Upper lobe of right lung (tissue), 1 donor: ENCODE measurements around the gene GRK3. TPM values are rescaled to one million over a fixed set of nuclear protein-coding genes. Genes with fewer than 3 reads are reported as not detected.
"Not testable (repeated sequence)": the region's sequence is repeated elsewhere in the genome, so short reads cannot be mapped to it uniquely, and the experiment has no call there.

Source experiments
- ATAC-seq: fragments of 200-7000 bp; cut with Tn5 transposase; one replicate; pipeline ENCODE4 v1.9.1; 2020; ENCODE audit warnings: mild to moderate bottlenecking, moderate library complexity
- DNase-seq: peaks from one replicate; pipeline ENCODE4 v3.0.0-alpha.2; 2020
- H3K27ac ChIP-seq: fragments of 200-600 bp; one replicate; pipeline ENCODE4 v1.8.0; 2022
- H3K27me3 ChIP-seq: fragments of 200-600 bp; one replicate; pipeline ENCODE4 v1.8.0; 2022; ENCODE audit warnings: mild to moderate bottlenecking
- H3K36me3 ChIP-seq: fragments of 200-600 bp; one replicate; pipeline ENCODE4 v1.8.0; 2022
- H3K4me1 ChIP-seq: fragments of 200-600 bp; one replicate; pipeline ENCODE4 v1.8.0; 2022
- H3K4me3 ChIP-seq: fragments of 200-600 bp; one replicate; pipeline ENCODE4 v1.8.0; 2022; ENCODE audit warnings: mild to moderate bottlenecking
- H3K9me3 ChIP-seq: fragments of 200-600 bp; one replicate; pipeline ENCODE4 v1.8.0; 2022
- intact Hi-C: fragments of 100-400 bp; cut with DNase I; formaldehyde crosslinking; loops from one replicate; pipeline ENCODE4 v1.11.0; 2022
- total RNA-seq: library from RNA; stranded (reverse); fragmentation: NEBNext Ultra II Directional; extraction: Animal tissue kit (Norgen Biotek cat#: 25700); gene quantifications from one replicate; pipeline ENCODE4 v1.2.1, GENCODE V29; 2021
- TF ChIP-seq, protein P1 (sequence below): fragments of 200-600 bp; IDR thresholded peaks from one replicate; pipeline ENCODE4 v1.8.0; 2022; ENCODE audit warnings: antibody characterized with exemption
- donor health status: DM: no; HTN: yes; CAD: no; lungs with severe emphysema.

GRK3 gene
- total RNA-seq, 1 donor from 2014 or later = 26.0 TPM

DNA sequence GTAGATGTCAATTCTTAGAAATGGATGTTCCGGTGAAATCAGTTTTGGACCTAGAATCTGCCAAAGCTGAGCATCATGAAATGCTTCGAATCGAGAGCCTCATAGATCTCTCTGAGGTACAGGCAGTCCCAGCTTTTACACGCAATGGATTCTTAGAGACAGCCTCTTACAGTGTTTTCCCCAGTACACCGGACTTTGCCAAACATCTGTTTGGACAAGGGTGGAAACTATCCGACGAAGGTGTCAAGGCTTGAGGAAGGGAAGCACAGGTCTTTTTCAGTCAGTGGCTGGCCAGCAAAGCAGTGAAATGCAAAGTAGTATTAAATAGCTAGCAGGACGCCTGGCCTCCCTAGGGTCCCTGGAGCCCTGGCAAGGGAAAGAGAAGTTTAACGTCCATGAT, 4.9 kb downstream of the GRK3 start:
- Histone ChIP-seq H3K4me3 (no peak overlapping the region), H3K4me1 (peaks cover 13% of the 10 kb centered on the region), H3K36me3 (no peaks in the 10 kb centered on the region), H3K27ac (no peak overlapping the region), H3K9me3 (no peaks in the 10 kb centered on the region), H3K27me3 (no peaks in the 10 kb centered on the region)
- TF ChIP-seq, protein P1, sequence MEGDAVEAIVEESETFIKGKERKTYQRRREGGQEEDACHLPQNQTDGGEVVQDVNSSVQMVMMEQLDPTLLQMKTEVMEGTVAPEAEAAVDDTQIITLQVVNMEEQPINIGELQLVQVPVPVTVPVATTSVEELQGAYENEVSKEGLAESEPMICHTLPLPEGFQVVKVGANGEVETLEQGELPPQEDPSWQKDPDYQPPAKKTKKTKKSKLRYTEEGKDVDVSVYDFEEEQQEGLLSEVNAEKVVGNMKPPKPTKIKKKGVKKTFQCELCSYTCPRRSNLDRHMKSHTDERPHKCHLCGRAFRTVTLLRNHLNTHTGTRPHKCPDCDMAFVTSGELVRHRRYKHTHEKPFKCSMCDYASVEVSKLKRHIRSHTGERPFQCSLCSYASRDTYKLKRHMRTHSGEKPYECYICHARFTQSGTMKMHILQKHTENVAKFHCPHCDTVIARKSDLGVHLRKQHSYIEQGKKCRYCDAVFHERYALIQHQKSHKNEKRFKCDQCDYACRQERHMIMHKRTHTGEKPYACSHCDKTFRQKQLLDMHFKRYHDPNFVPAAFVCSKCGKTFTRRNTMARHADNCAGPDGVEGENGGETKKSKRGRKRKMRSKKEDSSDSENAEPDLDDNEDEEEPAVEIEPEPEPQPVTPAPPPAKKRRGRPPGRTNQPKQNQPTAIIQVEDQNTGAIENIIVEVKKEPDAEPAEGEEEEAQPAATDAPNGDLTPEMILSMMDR = no peak
- no peak for DNase-seq
- intact Hi-C loops = no loop called here
- no peak for ATAC-seq

DNA sequence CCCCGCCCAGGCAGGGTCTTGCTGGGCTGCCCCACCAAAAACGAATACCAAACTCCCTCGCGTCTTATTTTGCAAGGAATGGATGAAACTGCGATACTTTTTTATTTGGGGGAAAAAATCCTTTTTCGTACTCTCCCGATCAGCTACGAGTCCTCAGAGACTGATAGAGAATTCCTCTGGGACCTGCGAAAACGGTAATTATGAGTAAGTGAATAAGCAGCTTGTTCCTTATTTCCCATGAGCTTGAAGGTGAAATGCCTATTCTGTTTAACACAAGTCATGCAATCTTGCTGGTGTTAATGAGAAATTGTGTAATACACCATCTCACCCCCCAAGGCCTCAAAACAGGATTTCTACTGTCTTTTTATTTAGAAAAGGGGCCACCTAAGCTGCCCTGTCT, 5.5 kb downstream of the GRK3 start:
- DNase-seq = no peak
- intact Hi-C loops = no loop called here
- no peak for ATAC-seq

DNA sequence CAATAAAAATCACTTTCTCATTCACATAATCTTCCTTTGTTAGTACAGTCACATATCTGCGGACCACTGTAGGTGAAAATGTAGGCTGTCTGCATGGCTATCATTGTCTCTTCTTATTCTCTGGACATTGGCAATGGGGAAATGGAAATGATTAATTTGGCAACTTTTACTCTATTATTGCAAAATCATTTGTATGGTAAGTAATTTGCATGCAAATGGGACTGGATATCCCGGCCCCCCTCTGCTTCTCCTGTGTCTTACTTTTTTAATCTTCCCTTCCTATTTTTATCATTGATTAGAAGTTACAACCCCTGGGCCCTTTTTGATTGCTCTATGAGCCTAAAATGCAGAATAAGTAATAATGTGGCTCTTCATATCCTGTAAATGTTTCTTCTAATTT, 6.0 kb downstream of the GRK3 start:
- no peak for DNase-seq
- Histone ChIP-seq H3K27me3 (no peaks in the 10 kb centered on the region), H3K36me3 (no peaks in the 10 kb centered on the region), H3K4me3 (no peak overlapping the region), H3K9me3 (no peaks in the 10 kb centered on the region), H3K4me1 (peaks cover 13% of the 10 kb centered on the region), H3K27ac (no peak overlapping the region)
- TF ChIP-seq, protein P1 = no peak
- intact Hi-C loops = no loop called here
- no peak for ATAC-seq

More for the DNA sequence above, 5.5 kb downstream of the GRK3 start:
- no peaks in the 10 kb centered on the region for H3K9me3 ChIP-seq
- H3K36me3 ChIP-seq = no peaks in the 10 kb centered on the region
- TF ChIP-seq, protein P1 = no peak
- no peaks in the 10 kb centered on the region for H3K27me3 ChIP-seq
- no peak overlapping the region for H3K27ac ChIP-seq
- H3K4me1 ChIP-seq = peaks cover 13% of the 10 kb centered on the region
- H3K4me3 ChIP-seq = no peak overlapping the region

DNA sequence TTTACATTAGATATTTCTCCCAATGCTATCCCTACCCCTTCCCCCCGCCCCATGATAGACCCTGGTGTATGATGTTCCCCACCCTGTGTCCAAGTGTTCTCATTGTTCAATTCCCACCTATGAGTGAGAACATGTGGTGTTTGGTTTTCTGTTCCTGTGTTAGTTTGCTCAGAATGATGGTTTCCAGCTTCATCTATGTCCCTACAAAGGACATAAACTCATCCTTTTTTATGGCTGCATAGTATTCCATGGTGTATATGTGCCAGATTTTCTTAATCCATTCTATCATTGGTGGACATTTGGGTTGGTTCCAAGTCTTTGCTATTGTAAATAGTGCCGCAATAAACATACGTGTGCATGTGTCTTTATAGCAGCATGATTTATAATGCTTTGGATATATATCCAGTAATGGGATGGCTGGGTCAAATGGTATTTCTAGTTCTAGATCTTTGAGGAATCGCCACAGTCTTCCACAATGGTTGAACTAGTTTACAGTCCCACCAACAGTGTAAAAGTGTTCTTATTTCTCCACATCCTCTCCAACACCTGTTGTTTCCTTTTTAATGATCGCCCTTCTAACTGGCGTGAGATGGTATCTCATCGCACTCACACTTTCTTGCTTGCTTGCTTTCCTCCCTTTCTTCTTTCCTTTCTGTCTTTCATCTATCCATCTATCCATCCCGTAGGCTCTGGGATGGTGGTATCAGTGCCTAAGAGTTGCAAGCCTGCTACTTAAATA, 7.7 kb downstream of the GRK3 start:
- H3K36me3 ChIP-seq, intact Hi-C loops, H3K4me1 ChIP-seq, H3K4me3 ChIP-seq, H3K27ac ChIP-seq, H3K27me3 ChIP-seq, DNase-seq, H3K9me3 ChIP-seq, ATAC-seq: not testable (repeated sequence)

DNA sequence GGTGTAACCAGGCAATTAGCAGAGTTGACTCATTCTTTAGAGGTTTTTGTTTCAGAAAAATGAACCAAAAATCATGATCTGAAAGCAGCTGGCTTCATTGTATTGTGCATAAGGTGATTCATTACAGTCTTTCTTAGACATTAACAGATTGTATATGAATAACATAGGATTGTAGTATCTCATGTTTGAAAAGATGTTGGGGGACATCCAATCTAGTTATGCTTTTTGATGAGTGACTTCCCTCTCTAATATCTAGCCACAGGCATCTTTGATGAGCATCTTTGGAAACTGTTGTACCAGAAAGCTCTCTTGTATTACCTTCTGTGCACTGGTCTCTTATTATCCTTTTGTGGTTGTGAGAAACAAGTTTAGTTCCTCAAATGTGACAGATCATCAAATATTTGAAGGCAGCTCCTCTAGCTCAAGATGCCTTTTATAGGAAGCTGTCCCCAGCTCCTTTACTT, 8.3 kb downstream of the GRK3 start:
- intact Hi-C loops = no loop called here
- DNase-seq (no peak), ATAC-seq (no peak)
- TF ChIP-seq, protein P1 = no peak
- H3K27ac ChIP-seq = no peak overlapping the region
- no peak overlapping the region for H3K4me3 ChIP-seq
- H3K27me3 ChIP-seq = no peaks in the 10 kb centered on the region
- H3K4me1 ChIP-seq = peaks cover 7% of the 10 kb centered on the region
- H3K9me3 ChIP-seq = no peaks in the 10 kb centered on the region
- H3K36me3 ChIP-seq = no peaks in the 10 kb centered on the region

DNA sequence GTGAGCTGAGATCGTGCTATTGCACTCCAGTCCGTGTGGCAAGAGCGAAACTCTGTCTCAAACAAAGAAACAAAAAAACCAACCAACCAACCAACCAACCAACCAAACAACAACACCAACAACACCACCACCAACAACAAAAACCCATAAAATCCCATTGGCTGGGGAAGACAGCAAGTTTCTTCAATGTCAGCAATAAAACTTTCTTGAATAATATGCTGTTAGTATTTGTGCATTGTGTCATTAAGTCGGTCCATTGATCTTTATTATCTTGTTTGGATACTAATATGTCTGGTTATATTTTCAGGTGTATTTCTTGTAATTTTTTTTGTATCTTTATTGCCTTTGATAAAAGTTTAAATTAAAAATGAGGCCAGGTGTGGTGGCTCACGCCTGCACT, 9.4 kb downstream of the GRK3 start:
- DNase-seq (no peak), ATAC-seq (no peak)
- H3K4me1 ChIP-seq = peaks cover 2% of the 10 kb centered on the region
- no peaks in the 10 kb centered on the region for H3K36me3 ChIP-seq
- intact Hi-C loops = no loop called here
- no peak overlapping the region for H3K4me3 ChIP-seq
- no peaks in the 10 kb centered on the region for H3K9me3 ChIP-seq
- H3K27ac ChIP-seq = no peak overlapping the region
- H3K27me3 ChIP-seq = no peaks in the 10 kb centered on the region
- TF ChIP-seq, protein P1 = no peak
